Measurements from ENCODE around the gene SYNDIG1L. TPM values are rescaled to one million over a fixed set of nuclear protein-coding genes. Genes with fewer than 3 reads are reported as not detected.
A peak's percentile ranks its signal among the peaks of the same experiment; 100 is the strongest.

SYNDIG1L gene
- total and polyA plus RNA-seq, 4 donors = 0.38 to 1.2 (median 0.79) TPM

DNA sequence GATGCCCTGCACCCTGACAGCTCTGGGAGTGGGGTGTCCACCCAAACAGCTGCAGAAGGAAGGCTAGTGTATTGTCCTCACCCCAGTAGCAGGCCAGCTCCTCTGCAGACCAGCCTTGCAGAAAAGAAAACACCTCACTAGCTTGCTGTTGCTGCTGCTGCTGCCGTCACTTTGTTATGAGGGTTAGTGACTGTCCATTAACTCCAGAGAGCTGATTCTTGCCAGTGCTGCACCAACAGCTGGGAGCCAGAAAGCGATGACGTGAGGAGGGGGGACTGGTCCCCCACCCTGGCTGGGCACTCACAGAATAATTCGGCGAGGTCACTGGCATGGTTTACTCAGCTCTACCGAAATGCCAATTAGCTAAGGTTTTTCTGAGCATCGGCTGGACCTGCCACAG is 2.8 kb downstream of the SYNDIG1L start:
- intact Hi-C loops (cut with DNase I) = no loop called here
- H3K27ac ChIP-seq (ENCODE audit: low read depth in 1 of 2, low read length in 2 of 2) = no peak overlapping the region
- no peak overlapping the region for H3K4me3 ChIP-seq (ENCODE audit: low read length in 2 of 2)
- WGBS, 2 donors = 66 to 70% methylated on average over 7 of the region's 7 CpGs
- no peaks in the 10 kb centered on the region for H3K36me3 ChIP-seq (ENCODE audit: control insufficient read depth in 1 of 2, insufficient read depth in 2 of 2, low read length in 1 of 2)
- ATAC-seq (ENCODE audit: low FRiP score) = no peak
- no peaks in the 10 kb centered on the region for H3K27me3 ChIP-seq (ENCODE audit: control insufficient read depth in 1 of 2, insufficient read depth in 2 of 2, low read length in 1 of 2)
- H3K4me1 ChIP-seq (ENCODE audit: control insufficient read depth in 1 of 2, insufficient read depth in 2 of 2, low read length in 2 of 2) = no peaks in the 10 kb centered on the region
- no peak for DNase-seq
- peaks cover 2% of the 10 kb centered on the region for H3K9me3 ChIP-seq (ENCODE audit: control insufficient read depth, low read length)

DNA sequence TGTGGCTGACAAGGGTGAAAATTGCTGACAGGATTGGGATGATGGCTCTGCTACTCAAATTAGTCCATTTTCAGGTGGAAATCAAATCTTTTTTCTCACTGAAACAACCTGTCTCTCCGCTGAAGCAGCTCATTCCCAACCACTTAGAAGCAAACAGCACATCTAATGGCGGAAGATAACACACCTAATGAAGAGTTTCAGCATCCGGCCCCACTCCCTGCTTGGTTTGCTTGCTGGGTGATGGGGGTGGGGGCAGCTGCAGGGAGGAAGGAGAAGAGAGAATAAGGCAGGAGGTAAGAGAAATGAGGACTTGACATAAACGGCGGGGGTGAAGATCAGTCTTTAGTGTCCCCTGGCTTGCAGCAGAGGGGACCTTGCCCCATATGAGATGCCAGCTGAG is 4.0 kb downstream of the SYNDIG1L start:
- H3K4me1 ChIP-seq (ENCODE audit: control insufficient read depth in 1 of 2, insufficient read depth in 2 of 2, low read length in 2 of 2) = no peaks in the 10 kb centered on the region
- intact Hi-C loops (cut with DNase I) = no loop called here
- peaks cover 2% of the 10 kb centered on the region for H3K9me3 ChIP-seq (ENCODE audit: control insufficient read depth, low read length)
- no peak overlapping the region for H3K4me3 ChIP-seq (ENCODE audit: low read length in 2 of 2)
- 72 to 82% methylated on average over 5 of the region's 5 CpGs for WGBS, 2 donors
- H3K27me3 ChIP-seq (ENCODE audit: control insufficient read depth in 1 of 2, insufficient read depth in 2 of 2, low read length in 1 of 2) = no peaks in the 10 kb centered on the region
- no peak overlapping the region for H3K27ac ChIP-seq (ENCODE audit: low read depth in 1 of 2, low read length in 2 of 2)
- H3K36me3 ChIP-seq (ENCODE audit: control insufficient read depth in 1 of 2, insufficient read depth in 2 of 2, low read length in 1 of 2) = no peaks in the 10 kb centered on the region
- DNase-seq = no peak
- no peak for ATAC-seq (ENCODE audit: low FRiP score)

DNA sequence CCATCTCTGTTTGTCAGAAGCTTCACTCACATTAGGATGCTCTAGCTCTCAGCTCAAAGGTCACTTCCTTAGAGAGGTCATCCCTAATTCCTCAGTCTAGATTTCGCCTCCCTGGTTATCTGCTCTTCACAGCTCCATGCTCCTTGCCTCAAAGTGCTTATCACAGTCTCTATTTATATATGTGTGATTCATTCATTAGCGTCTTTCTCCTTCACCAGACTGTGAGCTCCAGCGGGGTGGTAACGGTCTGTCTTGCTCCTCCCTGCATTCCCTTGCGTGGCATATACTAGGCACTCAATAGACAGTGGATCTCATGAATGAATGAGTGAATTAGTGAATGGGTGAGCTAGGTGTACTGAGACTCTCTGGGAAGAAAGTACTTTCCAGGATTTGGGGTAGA is 6.9 kb downstream of the SYNDIG1L start:
- Histone ChIP-seq H3K4me3 (ENCODE audit: low read length in 2 of 2) (no peak overlapping the region), H3K27me3 (ENCODE audit: control insufficient read depth in 1 of 2, insufficient read depth in 2 of 2, low read length in 1 of 2) (no peaks in the 10 kb centered on the region), H3K36me3 (ENCODE audit: control insufficient read depth in 1 of 2, insufficient read depth in 2 of 2, low read length in 1 of 2) (no peaks in the 10 kb centered on the region), H3K4me1 (ENCODE audit: control insufficient read depth in 1 of 2, insufficient read depth in 2 of 2, low read length in 2 of 2) (no peaks in the 10 kb centered on the region), H3K9me3 (ENCODE audit: control insufficient read depth, low read length) (peaks cover 2% of the 10 kb centered on the region), H3K27ac (ENCODE audit: low read depth in 1 of 2, low read length in 2 of 2) (no peak overlapping the region)
- DNase-seq = no peak
- WGBS, 2 donors = 67 to 76% methylated on average over 5 of the region's 5 CpGs
- no peak for ATAC-seq (ENCODE audit: low FRiP score)
- intact Hi-C loops (cut with DNase I) = no loop called here

DNA sequence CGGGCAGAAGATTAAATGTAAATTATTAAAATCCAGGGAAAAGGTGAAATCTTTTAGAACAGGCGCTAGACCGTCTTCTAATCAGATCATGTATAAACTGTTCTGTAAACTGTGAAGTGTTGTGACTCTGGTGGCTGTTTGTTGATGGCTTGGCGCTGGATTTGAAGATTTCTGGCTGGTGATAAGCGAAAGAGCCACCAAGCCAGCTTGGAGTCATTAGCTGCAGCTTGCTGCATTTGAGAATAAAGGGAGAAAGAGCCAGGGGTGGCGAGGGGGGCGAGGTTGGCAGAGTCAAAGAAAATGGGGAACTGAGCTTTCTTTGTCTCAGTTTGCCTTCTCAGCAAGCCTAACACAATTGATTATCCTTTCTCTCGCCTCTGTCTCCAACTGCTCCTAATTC is 8.0 kb downstream of the SYNDIG1L start:
- no peak overlapping the region for H3K27ac ChIP-seq (ENCODE audit: low read depth in 1 of 2, low read length in 2 of 2)
- DNase-seq = no peak
- ATAC-seq (ENCODE audit: low FRiP score) = no peak
- 55 to 67% methylated on average over 8 of the region's 8 CpGs for WGBS, 2 donors
- H3K4me1 ChIP-seq (ENCODE audit: control insufficient read depth in 1 of 2, insufficient read depth in 2 of 2, low read length in 2 of 2) = no peaks in the 10 kb centered on the region
- no peaks in the 10 kb centered on the region for H3K27me3 ChIP-seq (ENCODE audit: control insufficient read depth in 1 of 2, insufficient read depth in 2 of 2, low read length in 1 of 2)
- H3K4me3 ChIP-seq (ENCODE audit: low read length in 2 of 2) = no peak overlapping the region
- intact Hi-C loops (cut with DNase I) = no loop called here
- H3K9me3 ChIP-seq (ENCODE audit: control insufficient read depth, low read length) = peaks cover 2% of the 10 kb centered on the region
- no peaks in the 10 kb centered on the region for H3K36me3 ChIP-seq (ENCODE audit: control insufficient read depth in 1 of 2, insufficient read depth in 2 of 2, low read length in 1 of 2)

DNA sequence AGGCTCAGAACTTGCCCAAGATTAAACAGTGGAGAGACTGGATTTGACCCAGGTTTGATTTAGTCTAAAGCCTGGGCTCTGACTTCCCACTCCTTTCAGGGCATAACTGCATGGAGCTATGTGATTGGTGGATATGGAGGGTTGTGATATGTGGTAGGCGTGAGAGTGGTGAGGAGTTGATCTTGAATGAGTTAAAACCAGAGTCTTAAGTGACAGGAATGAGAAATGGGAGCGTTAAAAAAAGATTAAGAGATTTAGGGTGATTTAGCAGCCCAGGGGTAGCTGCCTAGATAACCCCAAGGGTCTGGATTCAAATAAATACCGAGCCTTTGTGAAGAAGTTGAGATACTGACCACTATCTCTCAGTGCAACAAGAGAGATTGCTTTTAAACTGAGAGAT is 8.4 kb downstream of the SYNDIG1L start:
- 24 to 27% methylated on average over 3 of the region's 3 CpGs for whole genome bisulfite sequencing, 2 donors
- Histone ChIP-seq H3K4me1 (ENCODE audit: control insufficient read depth in 1 of 2, insufficient read depth in 2 of 2, low read length in 2 of 2) (no peaks in the 10 kb centered on the region), H3K36me3 (ENCODE audit: control insufficient read depth in 1 of 2, insufficient read depth in 2 of 2, low read length in 1 of 2) (no peaks in the 10 kb centered on the region), H3K9me3 (ENCODE audit: control insufficient read depth, low read length) (peaks cover 2% of the 10 kb centered on the region), H3K4me3 (ENCODE audit: low read length in 2 of 2) (no peak overlapping the region), H3K27ac (ENCODE audit: low read depth in 1 of 2, low read length in 2 of 2) (no peak overlapping the region), H3K27me3 (ENCODE audit: control insufficient read depth in 1 of 2, insufficient read depth in 2 of 2, low read length in 1 of 2) (no peaks in the 10 kb centered on the region)
- DNase-seq (no peak), ATAC-seq (ENCODE audit: low FRiP score) (no peak)
- intact Hi-C loops (cut with DNase I) = no loop called here

DNA sequence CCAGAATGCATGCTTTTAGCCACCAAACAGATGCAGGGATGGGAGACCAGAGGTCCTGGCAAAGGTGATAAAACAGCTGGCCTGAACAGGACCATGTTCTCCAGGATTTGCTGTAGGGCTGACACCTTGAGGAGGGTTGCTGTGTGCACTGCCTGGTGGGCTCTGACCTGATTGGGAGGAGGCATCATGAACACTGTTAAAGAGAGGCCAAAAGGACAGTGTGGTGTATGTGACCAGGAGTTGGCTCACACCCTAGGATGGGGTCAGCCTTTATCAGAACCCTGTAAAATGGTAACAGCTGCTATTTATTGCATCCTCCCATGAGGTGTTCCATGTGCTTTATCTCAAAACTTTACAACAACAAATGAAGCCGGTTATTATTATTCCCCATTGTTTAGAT is 8.8 kb downstream of the SYNDIG1L start:
- Histone ChIP-seq H3K4me3 (ENCODE audit: low read length in 2 of 2) (no peak overlapping the region), H3K27ac (ENCODE audit: low read depth in 1 of 2, low read length in 2 of 2) (no peak overlapping the region), H3K36me3 (ENCODE audit: control insufficient read depth in 1 of 2, insufficient read depth in 2 of 2, low read length in 1 of 2) (no peaks in the 10 kb centered on the region), H3K27me3 (ENCODE audit: control insufficient read depth in 1 of 2, insufficient read depth in 2 of 2, low read length in 1 of 2) (no peaks in the 10 kb centered on the region), H3K4me1 (ENCODE audit: control insufficient read depth in 1 of 2, insufficient read depth in 2 of 2, low read length in 2 of 2) (no peaks in the 10 kb centered on the region), H3K9me3 (ENCODE audit: control insufficient read depth, low read length) (peaks cover 2% of the 10 kb centered on the region)
- intact Hi-C loops (cut with DNase I) = no loop called here
- 54 to 69% methylated on average over 1 of the region's 1 CpG for WGBS, 2 donors
- ATAC-seq (ENCODE audit: low FRiP score) (no peak), DNase-seq (no peak)

DNA sequence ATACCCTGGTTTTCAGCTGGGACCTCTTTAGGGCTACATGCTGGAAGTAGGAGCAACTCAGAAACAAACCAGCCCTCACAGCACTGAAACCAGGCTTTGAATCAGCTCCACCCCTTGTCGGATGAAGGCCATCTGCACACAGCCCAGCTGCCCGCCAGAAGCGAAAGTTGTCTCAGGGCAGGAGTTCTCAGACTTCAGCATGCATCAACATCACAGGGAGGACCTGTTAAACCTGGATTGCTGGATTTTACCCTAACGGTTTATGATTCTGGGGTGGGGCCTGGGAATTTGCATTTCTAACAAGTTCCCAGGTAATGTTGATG is 10.9 kb downstream of the SYNDIG1L start:
- ATAC-seq (ENCODE audit: low FRiP score) = no peak
- intact Hi-C loops (cut with DNase I) = no loop called here
- 28 to 31% methylated on average over 4 of the region's 4 CpGs for WGBS, 2 donors
- H3K27ac ChIP-seq (ENCODE audit: low read depth in 1 of 2, low read length in 2 of 2) = no peak overlapping the region
- no peaks in the 10 kb centered on the region for H3K9me3 ChIP-seq (ENCODE audit: control insufficient read depth, low read length)
- H3K4me1 ChIP-seq (ENCODE audit: control insufficient read depth in 1 of 2, insufficient read depth in 2 of 2, low read length in 2 of 2) = no peaks in the 10 kb centered on the region
- H3K27me3 ChIP-seq (ENCODE audit: control insufficient read depth in 1 of 2, insufficient read depth in 2 of 2, low read length in 1 of 2) = no peaks in the 10 kb centered on the region
- DNase-seq = no peak
- H3K36me3 ChIP-seq (ENCODE audit: control insufficient read depth in 1 of 2, insufficient read depth in 2 of 2, low read length in 1 of 2) = no peaks in the 10 kb centered on the region
- H3K4me3 ChIP-seq (ENCODE audit: low read length in 2 of 2) = no peak overlapping the region

DNA sequence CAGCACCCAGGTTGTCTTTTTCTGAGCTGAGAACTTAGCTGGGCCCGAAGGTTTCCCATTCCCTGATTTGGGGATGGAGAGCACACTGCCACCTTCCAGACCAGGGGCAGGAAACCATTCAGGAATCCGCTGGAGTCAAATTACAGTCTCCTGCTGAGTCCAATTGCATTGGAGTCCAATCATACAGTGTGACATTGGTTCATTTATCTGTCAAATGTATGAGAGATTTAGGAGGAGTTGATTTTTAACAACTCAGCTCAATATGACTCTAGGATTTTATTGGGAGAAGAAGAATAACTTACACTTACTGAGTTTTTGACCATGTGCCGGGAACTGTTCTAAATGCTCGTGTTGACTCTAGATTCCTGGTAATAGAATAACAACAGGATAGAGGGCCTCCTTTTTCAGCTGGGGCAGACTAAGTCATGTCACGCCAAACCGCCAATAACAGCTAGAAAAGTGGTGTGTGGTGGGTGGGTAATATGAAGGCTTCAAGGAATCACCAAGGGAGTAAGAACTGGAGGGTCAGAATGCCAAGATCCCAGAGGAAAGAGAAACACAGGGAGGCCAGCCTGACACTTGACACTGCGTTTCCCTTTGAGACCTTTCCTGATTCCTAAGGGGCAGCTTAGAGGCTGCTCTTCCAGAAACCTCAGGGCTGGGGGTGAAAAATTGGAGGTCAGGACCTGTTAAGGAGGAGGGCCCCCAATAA is 11.5 kb downstream of the SYNDIG1L start:
- Histone ChIP-seq H3K4me1 (ENCODE audit: control insufficient read depth in 1 of 2, insufficient read depth in 2 of 2, low read length in 2 of 2) (no peaks in the 10 kb centered on the region), H3K4me3 (ENCODE audit: low read length in 2 of 2) (no peak overlapping the region), H3K9me3 (ENCODE audit: control insufficient read depth, low read length) (no peaks in the 10 kb centered on the region), H3K36me3 (ENCODE audit: control insufficient read depth in 1 of 2, insufficient read depth in 2 of 2, low read length in 1 of 2) (no peaks in the 10 kb centered on the region), H3K27ac (ENCODE audit: low read depth in 1 of 2, low read length in 2 of 2) (no peak overlapping the region), H3K27me3 (ENCODE audit: control insufficient read depth in 1 of 2, insufficient read depth in 2 of 2, low read length in 1 of 2) (no peaks in the 10 kb centered on the region)
- no peak for DNase-seq
- WGBS, 2 donors = 31 to 46% methylated on average over 7 of the region's 7 CpGs
- intact Hi-C loops (cut with DNase I) = no loop called here
- no peak for ATAC-seq (ENCODE audit: low FRiP score)

DNA sequence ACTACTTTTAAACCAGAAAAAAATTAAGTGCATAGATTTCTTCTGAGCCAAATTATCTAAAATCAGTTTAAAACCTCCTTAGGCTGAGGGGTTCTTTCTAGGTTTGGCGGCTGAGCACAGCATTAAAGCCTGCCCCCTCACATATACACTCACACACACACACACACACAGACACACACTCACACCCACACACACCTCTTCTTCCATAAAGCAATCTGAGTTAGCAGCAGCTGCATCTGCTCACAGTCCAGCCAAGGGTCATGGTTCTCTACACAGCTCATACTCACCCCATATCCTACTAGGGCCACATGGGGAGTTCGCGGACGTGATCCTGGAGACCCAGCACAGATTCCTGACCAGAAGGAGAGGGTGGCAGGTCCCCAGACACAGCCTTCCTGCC is 12.4 kb downstream of the SYNDIG1L start:
- DNase-seq (peak in 1 of 2 donors; percentile 23), ATAC-seq (ENCODE audit: low FRiP score) (no peak)
- Histone ChIP-seq H3K36me3 (ENCODE audit: control insufficient read depth in 1 of 2, insufficient read depth in 2 of 2, low read length in 1 of 2) (no peaks in the 10 kb centered on the region), H3K27ac (ENCODE audit: low read depth in 1 of 2, low read length in 2 of 2) (no peak overlapping the region), H3K27me3 (ENCODE audit: control insufficient read depth in 1 of 2, insufficient read depth in 2 of 2, low read length in 1 of 2) (no peaks in the 10 kb centered on the region), H3K4me1 (ENCODE audit: control insufficient read depth in 1 of 2, insufficient read depth in 2 of 2, low read length in 2 of 2) (no peaks in the 10 kb centered on the region), H3K4me3 (ENCODE audit: low read length in 2 of 2) (no peak overlapping the region), H3K9me3 (ENCODE audit: control insufficient read depth, low read length) (no peaks in the 10 kb centered on the region)
- 79 to 82% methylated on average over 4 of the region's 4 CpGs for WGBS, 2 donors
- intact Hi-C loops (cut with DNase I) = no loop called here
